ENCODE measurements around the gene KCNH8. TPM values are rescaled to one million over a fixed set of nuclear protein-coding genes. Genes with fewer than 3 reads are reported as not detected.
A peak's percentile ranks its signal among the peaks of the same experiment; 100 is the strongest.

KCNH8 gene
- polyA plus RNA-seq, 3 donors: 0.03 TPM; not detected in 2

GRCh38 chr3:19206540-19206939 is 58.2 kb downstream of the KCNH8 start:
- H3K9ac ChIP-seq (ENCODE audit: insufficient read depth, low read length, poor library complexity, severe bottlenecking): no peak overlapping the region
- no peak overlapping the region for H3K4me2 ChIP-seq (replicated peaks; ENCODE audit: extremely low read depth, low read length, poor library complexity, severe bottlenecking)
- no peak for DNase-seq
- TF ChIP-seq, protein P1, sequence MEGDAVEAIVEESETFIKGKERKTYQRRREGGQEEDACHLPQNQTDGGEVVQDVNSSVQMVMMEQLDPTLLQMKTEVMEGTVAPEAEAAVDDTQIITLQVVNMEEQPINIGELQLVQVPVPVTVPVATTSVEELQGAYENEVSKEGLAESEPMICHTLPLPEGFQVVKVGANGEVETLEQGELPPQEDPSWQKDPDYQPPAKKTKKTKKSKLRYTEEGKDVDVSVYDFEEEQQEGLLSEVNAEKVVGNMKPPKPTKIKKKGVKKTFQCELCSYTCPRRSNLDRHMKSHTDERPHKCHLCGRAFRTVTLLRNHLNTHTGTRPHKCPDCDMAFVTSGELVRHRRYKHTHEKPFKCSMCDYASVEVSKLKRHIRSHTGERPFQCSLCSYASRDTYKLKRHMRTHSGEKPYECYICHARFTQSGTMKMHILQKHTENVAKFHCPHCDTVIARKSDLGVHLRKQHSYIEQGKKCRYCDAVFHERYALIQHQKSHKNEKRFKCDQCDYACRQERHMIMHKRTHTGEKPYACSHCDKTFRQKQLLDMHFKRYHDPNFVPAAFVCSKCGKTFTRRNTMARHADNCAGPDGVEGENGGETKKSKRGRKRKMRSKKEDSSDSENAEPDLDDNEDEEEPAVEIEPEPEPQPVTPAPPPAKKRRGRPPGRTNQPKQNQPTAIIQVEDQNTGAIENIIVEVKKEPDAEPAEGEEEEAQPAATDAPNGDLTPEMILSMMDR (IDR thresholded peaks at IDR 0.05): no peak
- WGBS (ENCODE audit: insufficient coverage): 100% methylated on average over 1 of the region's 2 CpGs
- Mint-ChIP-seq H3K4me3 (no peak overlapping the region), H3K4me1 (no peaks in the 10 kb centered on the region), H3K36me3 (no peaks in the 10 kb centered on the region), H3K9me3 (no peaks in the 10 kb centered on the region), H3K27me3 (ENCODE audit: low read depth in 3 of 3) (peaks cover 0 to 2% (median 0%) of the 10 kb centered on the region in 3 donors), H3K27ac (no peak overlapping the region)
- no peak overlapping the region for H3K27ac ChIP-seq (ENCODE audit: low read depth in 1 of 2, low read length in 2 of 2)
- H3K4me1 ChIP-seq (ENCODE audit: control insufficient read depth in 1 of 2, insufficient read depth in 2 of 2, low read length in 2 of 2): no peaks in the 10 kb centered on the region
- no peaks in the 10 kb centered on the region for H3K9me3 ChIP-seq (replicated peaks in 1 of 2; ENCODE audit: control insufficient read depth in 1 of 2, insufficient read depth in 1 of 2, low read length in 2 of 2)
- no peaks in the 10 kb centered on the region for H3K36me3 ChIP-seq (replicated peaks in 1 of 2; ENCODE audit: control insufficient read depth in 1 of 2, insufficient read depth in 2 of 2, low read length in 2 of 2)
- no peaks in the 10 kb centered on the region for H3K27me3 ChIP-seq (ENCODE audit: control insufficient read depth in 2 of 2, insufficient read depth in 2 of 2, low read length in 2 of 2)
- no peak overlapping the region for H2AFZ ChIP-seq (ENCODE audit: insufficient read depth, low read depth, low read length, poor library complexity, severe bottlenecking)
- no peaks in the 10 kb centered on the region for H3K79me2 ChIP-seq (ENCODE audit: insufficient read depth, low read length)
- H3K4me3 ChIP-seq (replicated peaks in 1 of 3; ENCODE audit: low read depth in 2 of 3, low read length in 3 of 3): no peak overlapping the region
- intact Hi-C loops (cut with micrococcal nuclease): no loop called here
- no peaks in the 10 kb centered on the region for H4K20me1 ChIP-seq (ENCODE audit: insufficient read depth, low read length)

DNA sequence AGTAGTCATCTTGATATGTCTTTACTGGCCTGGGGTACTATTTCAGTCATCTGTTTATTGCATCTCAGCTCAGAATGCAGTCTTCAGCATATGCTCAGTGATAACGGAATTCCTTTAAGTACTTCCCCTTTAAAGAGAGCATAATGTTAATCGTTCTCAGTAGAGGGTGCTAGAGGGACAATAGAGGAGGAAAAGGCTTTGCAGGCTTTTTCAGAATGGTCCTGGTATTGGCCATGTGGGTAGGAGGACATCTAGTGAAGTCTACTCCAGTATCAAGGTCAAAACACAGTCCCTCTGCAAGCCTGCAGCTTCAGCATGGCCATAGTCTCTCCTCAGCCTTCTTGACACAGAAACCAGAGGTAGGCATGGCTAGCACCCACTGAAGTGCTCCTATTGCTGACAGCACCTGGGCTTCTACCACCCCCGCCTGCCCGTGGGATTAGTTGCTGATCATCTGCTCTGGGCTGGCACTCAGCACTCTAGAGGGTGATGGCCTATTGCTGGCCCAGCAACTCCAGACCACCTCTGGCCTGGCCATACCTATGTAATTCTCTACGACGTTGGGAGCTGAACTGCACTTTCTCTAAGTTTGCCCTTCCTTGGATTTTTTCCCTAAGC is 65.4 kb downstream of the KCNH8 start:
- 97% methylated on average over 2 of the region's 6 CpGs for WGBS (ENCODE audit: insufficient coverage)
- Histone ChIP-seq H3K4me1 (ENCODE audit: control insufficient read depth in 1 of 2, insufficient read depth in 2 of 2, low read length in 2 of 2) (no peaks in the 10 kb centered on the region), H3K27me3 (ENCODE audit: control insufficient read depth in 2 of 2, insufficient read depth in 2 of 2, low read length in 2 of 2) (no peaks in the 10 kb centered on the region), H3K27ac (ENCODE audit: low read depth in 1 of 2, low read length in 2 of 2) (no peak overlapping the region), H3K79me2 (ENCODE audit: insufficient read depth, low read length) (no peaks in the 10 kb centered on the region), H3K9me3 (replicated peaks in 1 of 2; ENCODE audit: control insufficient read depth in 1 of 2, insufficient read depth in 1 of 2, low read length in 2 of 2) (no peaks in the 10 kb centered on the region), H2AFZ (ENCODE audit: insufficient read depth, low read depth, low read length, poor library complexity, severe bottlenecking) (no peak overlapping the region), H3K4me3 (replicated peaks in 1 of 3; ENCODE audit: low read depth in 2 of 3, low read length in 3 of 3) (no peak overlapping the region), H4K20me1 (ENCODE audit: insufficient read depth, low read length) (no peaks in the 10 kb centered on the region), H3K4me2 (replicated peaks; ENCODE audit: extremely low read depth, low read length, poor library complexity, severe bottlenecking) (no peak overlapping the region), H3K9ac (ENCODE audit: insufficient read depth, low read length, poor library complexity, severe bottlenecking) (no peak overlapping the region), H3K36me3 (replicated peaks in 1 of 2; ENCODE audit: control insufficient read depth in 1 of 2, insufficient read depth in 2 of 2, low read length in 2 of 2) (no peaks in the 10 kb centered on the region)
- Mint-ChIP-seq H3K4me3 (no peak overlapping the region), H3K27ac (no peak overlapping the region), H3K36me3 (no peaks in the 10 kb centered on the region), H3K9me3 (no peaks in the 10 kb centered on the region), H3K4me1 (no peaks in the 10 kb centered on the region), H3K27me3 (ENCODE audit: low read depth in 3 of 3) (peaks cover 0 to 2% (median 0%) of the 10 kb centered on the region in 3 donors)
- intact Hi-C loops (cut with micrococcal nuclease): no loop called here
- no peak for DNase-seq
- TF ChIP-seq, protein P1 (IDR thresholded peaks at IDR 0.05): peak; percentile 17
